ENCODE measurements around the gene TTYH1.

DNA sequence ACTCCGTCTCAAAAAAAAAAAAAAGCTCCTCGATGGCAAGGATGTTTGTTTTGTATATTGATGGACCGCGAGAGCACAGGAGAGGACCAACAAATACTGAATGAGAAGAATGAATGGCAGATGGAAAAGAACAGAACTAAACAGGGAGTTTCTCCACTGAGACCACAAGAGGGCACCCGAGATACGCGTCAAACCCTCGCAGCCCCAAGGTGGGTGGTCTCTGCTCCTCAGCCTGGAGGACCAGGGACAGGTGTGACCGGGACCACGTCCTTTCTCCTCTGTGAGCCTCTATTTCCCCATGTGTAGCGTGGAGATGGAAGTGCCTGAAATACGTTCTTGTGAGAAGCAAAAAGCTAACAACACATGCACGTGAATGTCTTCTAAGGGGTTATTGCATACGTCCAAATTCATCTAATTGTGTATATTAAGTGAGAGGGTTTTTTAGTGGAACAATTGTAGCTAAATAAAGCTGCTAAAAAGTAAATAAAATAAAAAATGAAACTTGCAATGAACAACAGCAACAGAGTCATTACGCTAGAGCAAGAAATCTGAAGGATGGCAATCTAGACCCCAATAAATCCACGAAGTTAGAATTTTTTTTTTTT, 66.2 kb downstream of the TTYH1 start:
- TF ChIP-seq ELF4 (IDR thresholded peaks at IDR 0.05): no peak
- no peak for TF ChIP-seq SP1 (IDR thresholded peaks at IDR 0.05)
- TF ChIP-seq HDGF (IDR thresholded peaks at IDR 0.05; ENCODE audit: borderline replicate concordance): no peak
- TF ChIP-seq FOXM1 (IDR thresholded peaks at IDR 0.05; ENCODE audit: borderline replicate concordance): no peak

All from HEK293T (cell line).